GM12872 (cell line): ENCODE results near the gene IGDCC3.

Experiments
- CTCF ChIP-seq: IDR thresholded peaks from 3 replicates; pipeline ENCODE4 v1.5.1; 2011; ENCODE audit warnings: low read depth, mild to moderate bottlenecking, low read length, moderate library complexity; ENCODE audit not compliant: insufficient read depth

IGDCC3 gene

DNA sequence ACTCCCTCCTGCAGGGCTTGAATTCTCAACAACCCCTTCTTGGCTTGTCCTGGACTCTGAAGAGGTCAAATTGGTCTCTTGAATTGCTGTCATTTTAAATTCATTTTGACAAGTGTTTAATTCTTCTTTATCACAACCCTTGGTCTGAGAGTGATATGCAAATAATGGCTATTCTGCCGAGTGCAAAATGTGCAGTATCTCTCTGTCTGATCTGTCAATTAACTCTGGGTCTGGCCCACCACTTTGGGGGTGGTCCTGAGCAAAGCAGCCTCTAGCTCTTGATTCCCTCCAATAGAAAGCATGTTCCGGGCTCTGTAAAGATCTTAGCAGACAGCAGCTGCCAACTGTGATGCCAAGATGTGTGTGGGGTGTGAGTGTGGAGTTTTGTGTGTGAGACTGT lies 2.2 kb upstream of the IGDCC3 start:
- TF ChIP-seq CTCF: no peak

GRCh38 chr15:65377105-65377975 lies 462 bp downstream of the IGDCC3 start:
- TF ChIP-seq CTCF: no peak

GRCh38 chr15:65376767-65377104 lies 1.1 kb downstream of the IGDCC3 start:
- no peak for TF ChIP-seq CTCF

DNA sequence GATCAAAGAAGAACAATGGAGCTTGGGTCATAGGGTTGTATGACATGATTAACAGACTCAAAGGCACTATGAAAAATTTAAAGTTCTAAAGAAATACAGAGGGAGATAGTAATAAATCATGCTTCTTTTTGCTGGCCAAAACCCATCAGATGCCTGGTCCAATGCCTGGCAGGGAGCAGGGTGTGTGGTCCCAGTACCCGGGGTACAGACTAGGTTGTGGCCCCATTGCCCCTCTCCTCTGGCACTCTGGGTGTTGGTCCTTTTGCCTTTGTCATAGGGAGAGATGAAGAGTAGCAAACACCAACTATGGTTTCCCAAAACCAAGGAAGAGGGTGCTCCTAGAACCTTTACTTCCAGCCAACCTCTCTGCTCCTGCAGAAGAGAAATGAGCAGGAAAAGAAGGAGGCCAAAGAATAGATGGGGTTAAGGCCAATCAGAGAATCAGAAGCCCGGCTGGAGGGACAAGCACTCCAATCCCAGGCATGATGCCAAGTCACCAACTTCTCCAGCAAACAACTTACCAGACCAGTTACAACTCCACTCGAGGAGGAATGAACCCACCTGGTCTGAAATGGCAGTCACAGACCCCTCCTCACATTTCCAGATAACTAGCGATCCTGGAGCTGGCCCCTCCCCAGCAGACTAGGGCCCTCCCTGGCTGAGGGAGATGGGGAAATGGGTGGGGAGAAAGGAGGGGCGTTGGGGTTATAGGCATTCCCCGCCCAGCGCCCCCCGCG lies 1.8 kb downstream of the IGDCC3 start:
- no peak for TF ChIP-seq CTCF

GRCh38 chr15:65374821-65375401 lies 2.9 kb downstream of the IGDCC3 start:
- no peak for TF ChIP-seq CTCF

DNA sequence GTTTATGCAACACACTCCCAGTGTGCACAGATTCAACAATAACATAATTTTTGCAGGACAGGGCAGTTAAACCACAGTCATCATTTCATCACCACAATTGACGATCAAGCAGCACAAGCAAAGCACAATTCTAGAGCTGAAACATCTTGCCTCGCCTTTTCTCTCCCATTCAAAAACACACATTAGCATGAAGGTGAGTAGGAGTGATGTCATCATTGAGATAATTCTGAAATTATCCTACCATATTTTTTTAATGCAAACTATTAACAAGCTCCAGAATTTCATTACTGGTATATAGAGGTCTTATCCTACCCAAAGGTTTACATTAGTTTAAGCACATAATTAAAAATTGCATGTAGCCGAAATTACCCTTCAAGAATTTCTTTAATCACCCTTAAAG lies 3.5 kb downstream of the IGDCC3 start:
- TF ChIP-seq CTCF: no peak

DNA sequence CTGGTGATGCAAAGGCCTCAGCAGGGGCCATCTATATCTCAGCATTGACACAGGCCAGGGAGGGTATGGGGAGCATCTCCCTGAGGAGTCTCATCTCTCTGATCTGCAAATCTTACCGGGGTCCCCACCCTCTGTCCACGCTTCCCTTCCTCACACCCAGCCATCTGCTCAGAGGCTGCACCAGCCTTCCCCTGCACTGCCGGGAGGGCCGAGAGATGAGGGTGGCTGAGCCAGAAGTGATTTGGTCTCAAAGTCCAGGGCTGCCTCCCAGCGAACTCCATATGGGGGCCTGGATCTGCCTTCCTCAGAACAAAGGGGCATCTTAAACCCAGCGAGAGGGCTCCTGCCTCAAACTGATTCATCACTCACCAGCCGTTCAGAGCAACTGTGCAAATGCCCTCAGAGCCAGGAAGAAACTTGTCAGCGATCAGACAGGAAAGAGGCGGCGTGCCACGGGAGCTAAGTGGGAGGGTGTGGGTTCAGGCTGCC lies 4.6 kb downstream of the IGDCC3 start:
- TF ChIP-seq CTCF: no peak
